Measurements from ENCODE around the gene FGF8. TPM values are rescaled to one million over a fixed set of nuclear protein-coding genes. Genes with fewer than 3 reads are reported as not detected.

The FGF8 gene
- total RNA-seq, 2 donors from 2014 or later: not detected

- ATAC-seq (no peak), DNase-seq (no peak)
- Mint-ChIP-seq H3K27ac (no peak overlapping the region), H3K4me3 (no peak overlapping the region), H3K4me1 (no peaks in the 10 kb centered on the region), H3K27me3 (peaks cover 25% of the 10 kb centered on the region), H3K36me3 (ENCODE audit: low read depth) (no peaks in the 10 kb centered on the region)
- H3K9me3 ChIP-seq (ENCODE audit: control insufficient read depth, low read length, poor library complexity, severe bottlenecking): no peaks in the 10 kb centered on the region
Observed at GRCh38 chr10:101759309-101760247, 16.3 kb downstream of the FGF8 start.

DNA sequence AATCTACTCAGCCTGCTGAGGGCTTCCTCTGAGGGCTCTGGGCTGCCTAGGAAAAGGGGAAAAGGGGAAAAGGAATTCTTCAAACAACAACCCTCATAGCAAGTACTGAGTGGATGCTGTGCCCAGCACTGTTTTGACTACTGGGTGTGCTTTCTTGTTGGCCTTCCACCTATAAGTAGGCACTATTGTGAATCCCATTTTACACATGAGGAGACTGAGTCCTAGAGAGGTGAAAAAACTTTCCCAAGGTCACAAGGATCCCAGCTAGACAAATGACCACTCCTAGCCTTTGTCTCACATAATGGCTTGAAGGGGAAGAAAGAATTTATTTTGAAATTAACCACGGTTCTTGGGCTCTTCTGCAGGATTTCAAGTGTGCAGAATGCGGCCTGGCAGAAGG, 17.1 kb downstream of the FGF8 start:
- DNase-seq (no peak), ATAC-seq (no peak)
- Mint-ChIP-seq H3K4me3 (no peak overlapping the region), H3K27me3 (peaks cover 29% of the 10 kb centered on the region), H3K27ac (no peak overlapping the region), H3K36me3 (ENCODE audit: low read depth) (no peaks in the 10 kb centered on the region), H3K4me1 (no peaks in the 10 kb centered on the region)
- H3K9me3 ChIP-seq (ENCODE audit: control insufficient read depth, low read length, poor library complexity, severe bottlenecking): no peaks in the 10 kb centered on the region

DNA sequence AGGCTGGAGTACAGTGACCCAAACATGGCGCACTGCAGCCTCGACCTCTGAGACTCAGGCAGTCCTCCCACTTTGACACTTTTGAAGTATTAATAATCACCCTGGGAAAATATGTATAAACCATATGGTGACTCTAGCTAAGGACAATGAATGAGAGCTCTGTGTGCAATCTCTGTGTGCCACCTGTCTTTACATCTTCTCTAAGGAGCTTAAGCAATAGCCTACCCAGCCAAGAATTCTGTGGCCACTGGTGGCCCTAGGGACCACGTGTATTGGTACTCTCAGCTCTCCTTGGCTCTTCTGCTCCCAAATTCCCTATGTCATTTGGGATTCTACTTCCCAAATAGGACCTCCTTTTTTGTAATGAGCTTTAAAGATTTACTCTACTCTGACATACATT, 23.7 kb downstream of the FGF8 start:
- DNase-seq (no peak), ATAC-seq (no peak)
- Mint-ChIP-seq H3K36me3 (ENCODE audit: low read depth) (peaks cover 2% of the 10 kb centered on the region), H3K4me1 (no peaks in the 10 kb centered on the region), H3K4me3 (no peak overlapping the region), H3K27me3 (peaks cover 33% of the 10 kb centered on the region), H3K27ac (no peak overlapping the region)
- H3K9me3 ChIP-seq (ENCODE audit: control insufficient read depth, low read length, poor library complexity, severe bottlenecking): no peaks in the 10 kb centered on the region

DNA sequence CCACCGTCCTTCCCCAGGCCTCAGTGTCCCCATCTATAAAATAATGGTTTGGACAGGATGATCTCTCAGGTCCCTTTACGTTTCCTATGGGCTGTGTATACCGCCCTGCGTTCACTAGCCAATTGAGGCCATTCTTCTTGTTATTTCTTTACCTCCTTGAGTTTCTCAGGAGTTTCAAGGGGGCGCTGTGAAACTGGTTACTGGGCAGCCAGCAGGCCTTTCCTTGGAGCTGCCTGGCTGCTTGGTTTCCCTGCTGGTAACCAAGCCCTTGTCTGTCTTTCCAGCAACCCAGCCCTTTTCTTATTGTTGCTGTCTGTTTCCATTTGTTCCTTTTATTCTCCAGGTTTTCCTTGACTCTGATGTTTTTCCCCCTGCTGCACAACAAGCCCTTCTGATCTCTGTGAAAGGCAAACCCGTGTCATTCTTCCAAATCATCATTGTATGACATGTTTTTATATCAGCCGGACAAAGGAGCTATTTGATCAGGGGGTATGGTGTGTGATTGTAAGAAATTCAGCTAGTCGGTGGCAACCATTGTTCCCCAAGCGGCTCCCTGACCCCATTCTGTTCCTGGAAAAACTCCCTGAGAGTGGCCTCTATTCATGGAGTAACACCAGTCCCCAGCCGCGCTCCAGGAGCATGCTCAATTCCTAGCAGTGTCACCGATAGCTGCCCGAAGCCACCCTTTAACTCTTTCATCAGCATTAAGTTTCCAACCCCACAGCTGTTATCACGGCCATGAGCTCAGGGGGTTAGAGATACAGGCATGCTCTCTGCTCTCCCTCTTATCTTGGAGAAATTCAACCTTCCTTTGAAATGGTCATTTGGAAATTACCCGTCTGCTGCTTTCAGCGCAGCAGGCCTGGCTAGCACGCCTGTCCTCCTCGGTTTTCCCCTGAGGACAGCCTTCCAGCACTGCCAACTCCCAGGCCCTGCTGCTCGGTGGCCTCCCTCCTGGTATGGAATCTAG, 26.6 kb downstream of the FGF8 start:
- ATAC-seq (no peak), DNase-seq (no peak)
- Mint-ChIP-seq H3K27ac (no peak overlapping the region), H3K4me1 (no peaks in the 10 kb centered on the region), H3K27me3 (peaks cover 31% of the 10 kb centered on the region), H3K36me3 (ENCODE audit: low read depth) (peaks cover 2% of the 10 kb centered on the region), H3K4me3 (no peak overlapping the region)
- H3K9me3 ChIP-seq (ENCODE audit: control insufficient read depth, low read length, poor library complexity, severe bottlenecking): no peaks in the 10 kb centered on the region

DNA sequence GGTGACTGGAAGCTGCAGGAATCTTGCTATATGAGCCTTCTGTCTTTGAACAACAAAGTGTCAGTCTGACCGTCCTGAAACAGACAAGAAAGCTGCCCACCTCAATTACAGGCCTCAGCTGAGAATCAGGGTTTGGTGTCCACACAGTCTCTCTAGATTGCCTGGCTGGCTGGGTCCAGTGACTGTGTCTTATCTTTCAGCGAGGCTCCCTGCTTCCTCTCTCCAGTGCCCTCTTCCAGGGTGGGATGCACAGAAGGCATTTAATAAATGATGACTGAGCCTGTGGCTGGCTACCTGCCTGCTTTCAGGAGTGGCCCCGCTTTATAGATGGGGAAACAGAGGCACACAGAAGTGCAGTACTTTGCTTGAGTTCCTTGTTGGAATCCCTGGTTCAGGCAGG, 27.4 kb downstream of the FGF8 start:
- no peaks in the 10 kb centered on the region for H3K9me3 ChIP-seq (ENCODE audit: control insufficient read depth, low read length, poor library complexity, severe bottlenecking)
- Mint-ChIP-seq H3K27ac (no peak overlapping the region), H3K4me3 (no peak overlapping the region), H3K4me1 (no peaks in the 10 kb centered on the region), H3K27me3 (peaks cover 25% of the 10 kb centered on the region), H3K36me3 (ENCODE audit: low read depth) (peaks cover 2% of the 10 kb centered on the region)
- DNase-seq: no peak
- ATAC-seq: no peak

- ATAC-seq: no peak
Observed at GRCh38 chr10:101745074-101745696, 30.7 kb downstream of the FGF8 start.

DNA sequence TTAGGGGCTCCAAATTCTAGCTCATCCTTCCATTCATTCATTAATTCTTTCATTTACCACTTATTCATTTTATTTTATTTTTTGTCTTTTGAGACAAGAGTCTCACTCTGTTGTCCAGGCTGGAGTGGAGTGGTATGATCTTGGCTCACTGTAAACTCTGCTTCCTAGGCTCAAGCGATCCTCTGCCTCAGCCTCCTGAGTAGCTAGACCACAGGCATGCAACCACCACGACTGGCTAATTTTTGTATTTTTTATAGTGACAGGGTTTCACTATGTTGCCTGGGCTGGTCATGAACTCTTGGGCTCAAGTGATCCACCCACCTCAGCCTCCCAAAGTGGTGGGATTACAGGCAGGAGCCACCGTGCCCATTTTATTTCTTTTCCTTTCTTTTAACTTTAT, 31.6 kb downstream of the FGF8 start:
- peaks cover 20% of the 10 kb centered on the region for H3K27me3 Mint-ChIP-seq
- no peak overlapping the region for H3K4me3 Mint-ChIP-seq
- H3K4me1 Mint-ChIP-seq: peaks cover 2% of the 10 kb centered on the region
- H3K36me3 Mint-ChIP-seq (ENCODE audit: low read depth): no peaks in the 10 kb centered on the region
- ATAC-seq (no peak), DNase-seq (no peak)
- no peak overlapping the region for H3K27ac Mint-ChIP-seq
- H3K9me3 ChIP-seq (ENCODE audit: control insufficient read depth, low read length, poor library complexity, severe bottlenecking): no peaks in the 10 kb centered on the region

More at GRCh38 chr10:101745074-101745696, 30.7 kb downstream of the FGF8 start:
- Mint-ChIP-seq H3K4me3 (no peak overlapping the region), H3K36me3 (ENCODE audit: low read depth) (no peaks in the 10 kb centered on the region), H3K4me1 (peaks cover 2% of the 10 kb centered on the region), H3K27ac (no peak overlapping the region), H3K27me3 (peaks cover 19% of the 10 kb centered on the region)
- no peak for DNase-seq
- no peaks in the 10 kb centered on the region for H3K9me3 ChIP-seq (ENCODE audit: control insufficient read depth, low read length, poor library complexity, severe bottlenecking)

DNA sequence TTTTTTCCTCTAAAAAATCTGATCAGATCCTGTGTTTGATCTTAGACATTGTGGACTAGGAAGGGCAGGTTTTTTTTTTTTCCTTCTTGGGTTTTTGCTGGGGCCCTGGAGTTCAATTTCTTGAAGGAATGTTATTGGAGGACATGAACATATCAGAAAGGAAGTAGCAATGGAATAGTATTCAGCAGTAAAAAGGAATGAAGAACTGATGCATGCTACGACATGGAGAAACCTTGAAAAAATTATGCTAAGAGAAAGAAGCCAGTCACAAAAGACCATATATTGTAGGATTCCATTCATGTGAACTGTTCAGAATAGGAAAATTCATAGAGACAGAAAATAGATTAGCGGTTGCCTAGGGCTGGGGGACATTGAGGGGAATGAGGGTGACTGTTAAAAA, 34.0 kb downstream of the FGF8 start:
- no peak for DNase-seq
- Mint-ChIP-seq H3K4me3 (no peak overlapping the region), H3K27ac (no peak overlapping the region), H3K36me3 (ENCODE audit: low read depth) (no peaks in the 10 kb centered on the region), H3K4me1 (peaks cover 2% of the 10 kb centered on the region), H3K27me3 (peaks cover 20% of the 10 kb centered on the region)
- no peaks in the 10 kb centered on the region for H3K9me3 ChIP-seq (ENCODE audit: control insufficient read depth, low read length, poor library complexity, severe bottlenecking)
- ATAC-seq: no peak

- Mint-ChIP-seq H3K36me3 (ENCODE audit: low read depth) (peaks cover 7% of the 10 kb centered on the region), H3K27me3 (peaks cover 34% of the 10 kb centered on the region), H3K4me3 (no peak overlapping the region), H3K4me1 (no peaks in the 10 kb centered on the region), H3K27ac (no peak overlapping the region)
- no peaks in the 10 kb centered on the region for H3K9me3 ChIP-seq (ENCODE audit: control insufficient read depth, low read length, poor library complexity, severe bottlenecking)
- DNase-seq: no peak
- no peak for ATAC-seq
Observed at GRCh38 chr10:101736666-101737065, 39.2 kb downstream of the FGF8 start.

DNA sequence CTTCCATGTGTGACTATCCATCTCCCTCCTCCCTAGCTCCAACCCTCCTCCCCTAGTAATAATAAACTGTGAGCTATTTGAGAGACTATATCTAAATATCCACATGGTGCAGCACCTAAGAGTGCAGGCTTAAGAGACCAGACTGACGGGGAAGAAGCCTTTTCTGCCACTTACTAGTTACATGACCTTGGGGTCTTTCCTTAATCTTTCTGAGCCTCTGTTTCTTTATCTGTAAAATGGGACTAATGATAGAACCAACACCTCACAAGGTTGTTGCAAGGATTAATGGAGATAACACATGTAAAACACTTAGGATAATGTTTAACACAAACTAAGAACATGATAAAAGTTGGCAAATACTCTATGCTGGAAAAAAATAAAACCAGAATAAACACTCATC, 43.8 kb downstream of the FGF8 start:
- ATAC-seq: no peak
- H3K9me3 ChIP-seq (ENCODE audit: control insufficient read depth, low read length, poor library complexity, severe bottlenecking): no peaks in the 10 kb centered on the region
- no peak for DNase-seq
- Mint-ChIP-seq H3K36me3 (ENCODE audit: low read depth) (peaks cover 9% of the 10 kb centered on the region), H3K4me1 (no peaks in the 10 kb centered on the region), H3K4me3 (no peak overlapping the region), H3K27ac (no peak overlapping the region), H3K27me3 (peaks cover 39% of the 10 kb centered on the region)

DNA sequence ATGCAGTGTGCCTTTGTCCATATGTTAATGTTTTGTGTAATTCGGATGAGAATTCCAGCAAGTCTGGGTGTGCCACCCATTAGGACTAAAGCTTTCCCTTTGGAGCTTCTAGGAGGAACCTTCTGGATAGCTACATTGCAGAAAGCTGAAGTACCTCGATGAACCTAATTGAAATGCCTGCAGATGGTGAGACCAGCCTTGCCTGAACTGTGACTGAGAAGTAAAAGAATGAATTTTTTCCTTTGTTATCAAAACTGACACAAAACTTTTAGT, 49.9 kb downstream of the FGF8 start:
- peaks cover 2% of the 10 kb centered on the region for H3K36me3 Mint-ChIP-seq (ENCODE audit: low read depth)

DNA sequence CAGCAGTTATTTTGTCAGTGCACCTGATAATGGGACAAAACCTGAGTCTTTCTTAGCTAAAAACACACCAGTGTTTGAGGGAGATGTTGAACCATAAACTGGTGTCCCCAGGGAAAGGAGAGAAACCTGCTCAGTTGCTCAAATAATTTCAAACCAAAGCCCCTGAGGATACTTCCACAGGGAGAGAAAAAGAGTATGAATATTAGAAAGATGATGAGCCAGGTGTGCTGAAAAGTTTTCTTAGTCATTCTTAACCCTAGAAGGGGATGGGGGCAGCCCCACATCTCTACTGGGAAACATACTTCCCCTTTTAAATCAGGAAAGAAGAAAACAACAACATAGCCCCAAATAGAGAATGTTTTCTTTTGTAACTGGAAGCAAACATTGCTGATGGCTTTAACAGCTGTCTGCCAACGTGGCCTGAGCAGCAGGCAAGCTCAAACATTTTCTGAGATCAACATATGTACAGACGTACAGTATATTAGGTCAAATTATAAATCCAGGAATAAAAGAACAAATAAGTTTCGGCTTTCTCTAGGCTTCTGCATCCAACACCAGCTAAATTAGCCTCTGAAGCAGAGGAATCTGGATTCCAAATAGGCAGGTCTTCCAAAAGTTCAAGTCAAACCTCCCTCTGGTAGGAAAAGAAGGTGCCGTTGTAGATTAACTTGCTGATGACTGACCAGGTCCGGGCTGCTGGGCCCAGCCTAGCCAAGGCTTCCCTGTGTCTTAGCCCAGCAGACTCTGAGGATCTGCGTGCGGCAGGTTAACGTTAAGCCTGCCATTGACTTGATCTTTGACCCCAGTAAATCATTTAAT, 50.4 kb downstream of the FGF8 start:
- ATAC-seq: no peak
- H3K27me3 Mint-ChIP-seq: peaks cover 42% of the 10 kb centered on the region
- no peak overlapping the region for H3K4me3 Mint-ChIP-seq
- no peak for DNase-seq
- H3K27ac Mint-ChIP-seq: no peak overlapping the region
- no peaks in the 10 kb centered on the region for H3K9me3 ChIP-seq (ENCODE audit: control insufficient read depth, low read length, poor library complexity, severe bottlenecking)
- peaks cover 2% of the 10 kb centered on the region for H3K36me3 Mint-ChIP-seq (ENCODE audit: low read depth)
- H3K4me1 Mint-ChIP-seq: peaks cover 2% of the 10 kb centered on the region

More for the DNA sequence above, 49.9 kb downstream of the FGF8 start:
- no peaks in the 10 kb centered on the region for H3K9me3 ChIP-seq (ENCODE audit: control insufficient read depth, low read length, poor library complexity, severe bottlenecking)
- no peak overlapping the region for H3K4me3 Mint-ChIP-seq
- peaks cover 2% of the 10 kb centered on the region for H3K4me1 Mint-ChIP-seq
- no peak overlapping the region for H3K27ac Mint-ChIP-seq
- no peak for DNase-seq
- ATAC-seq: no peak
- H3K27me3 Mint-ChIP-seq: peaks cover 37% of the 10 kb centered on the region

Data from T-helper 17 cell (primary cell).